ENCODE results near the gene ISCA1. TPM values are rescaled to one million over a fixed set of nuclear protein-coding genes. Genes with fewer than 3 reads are reported as not detected.
"Not testable (repeated sequence)": the region's sequence is repeated elsewhere in the genome, so short reads cannot be mapped to it uniquely, and the experiment has no call there.

Gene ISCA1
- 19.2 TPM for polyA plus RNA-seq (2012; ENCODE audit: insufficient read depth, insufficient read length)

GRCh38 chr9:86282077-86282978 lies at the start of gene ISCA1:
TSS of gene ISCA1 (minus strand) at chr9:86282538. CDS start at chr9:86282458, 80 bp downstream.
- peak; percentile 83 for DNase-seq (ENCODE audit: low read depth, low spot score)
- peak within 1 kb of the TSS; percentile 91 for H3K4me3 ChIP-seq (ENCODE audit: low read length)

- no peak overlapping the region for H3K4me3 ChIP-seq (ENCODE audit: low read length)
- no peak for DNase-seq (ENCODE audit: low read depth, low spot score)
These were observed 47.8 kb upstream of the ISCA1 start for GRCh38 chr9:86330186-86330585.

- no peak for DNase-seq (ENCODE audit: low read depth, low spot score)
- H3K4me3 ChIP-seq (ENCODE audit: low read length), result no peak overlapping the region
These were observed 47.3 kb upstream of the ISCA1 start for GRCh38 chr9:86329649-86330048.

GRCh38 chr9:86328156-86328555 lies 45.8 kb upstream of the ISCA1 start:
- no peak overlapping the region for H3K4me3 ChIP-seq (ENCODE audit: low read length)
- DNase-seq (ENCODE audit: low read depth, low spot score), result no peak

GRCh38 chr9:86326536-86326935 lies 44.2 kb upstream of the ISCA1 start:
- H3K4me3 ChIP-seq (ENCODE audit: low read length), result no peak overlapping the region
- DNase-seq (ENCODE audit: low read depth, low spot score), result no peak

- no peak overlapping the region for H3K4me3 ChIP-seq (ENCODE audit: low read length)
- no peak for DNase-seq (ENCODE audit: low read depth, low spot score)
These were observed 42.6 kb upstream of the ISCA1 start for GRCh38 chr9:86324901-86325300.

- no peak overlapping the region for H3K4me3 ChIP-seq (ENCODE audit: low read length)
- no peak for DNase-seq (ENCODE audit: low read depth, low spot score)
These were observed 42.0 kb upstream of the ISCA1 start for GRCh38 chr9:86324308-86324707.

- no peak for DNase-seq (ENCODE audit: low read depth, low spot score)
- H3K4me3 ChIP-seq (ENCODE audit: low read length), result no peak overlapping the region
These were observed 40.8 kb upstream of the ISCA1 start for GRCh38 chr9:86322973-86323644.

- no peak overlapping the region for H3K4me3 ChIP-seq (ENCODE audit: low read length)
- no peak for DNase-seq (ENCODE audit: low read depth, low spot score)
These were observed 39.0 kb upstream of the ISCA1 start for GRCh38 chr9:86321373-86321772.

GRCh38 chr9:86318187-86318586 lies 35.8 kb upstream of the ISCA1 start:
- no peak overlapping the region for H3K4me3 ChIP-seq (ENCODE audit: low read length)
- no peak for DNase-seq (ENCODE audit: low read depth, low spot score)

GRCh38 chr9:86315078-86315477 lies 32.7 kb upstream of the ISCA1 start:
- no peak for DNase-seq (ENCODE audit: low read depth, low spot score)
- no peak overlapping the region for H3K4me3 ChIP-seq (ENCODE audit: low read length)

GRCh38 chr9:86312959-86313358 lies 30.6 kb upstream of the ISCA1 start:
- not testable (repeated sequence) for H3K4me3 ChIP-seq (ENCODE audit: low read length); DNase-seq (ENCODE audit: low read depth, low spot score)

GRCh38 chr9:86308687-86309086 lies 26.3 kb upstream of the ISCA1 start:
- H3K4me3 ChIP-seq (ENCODE audit: low read length), result no peak overlapping the region
- no peak for DNase-seq (ENCODE audit: low read depth, low spot score)

GRCh38 chr9:86304236-86304730 lies 21.9 kb upstream of the ISCA1 start:
- no peak for DNase-seq (ENCODE audit: low read depth, low spot score)

GRCh38 chr9:86303316-86303975 lies 21.1 kb upstream of the ISCA1 start:
- no peak overlapping the region for H3K4me3 ChIP-seq (ENCODE audit: low read length)
- peak; percentile 62 for DNase-seq (ENCODE audit: low read depth, low spot score)

More at GRCh38 chr9:86304236-86304730, 21.9 kb upstream of the ISCA1 start:
- no peak overlapping the region for H3K4me3 ChIP-seq (ENCODE audit: low read length)

- no peak overlapping the region for H3K4me3 ChIP-seq (ENCODE audit: low read length)
- DNase-seq (ENCODE audit: low read depth, low spot score), result no peak
These were observed 19.3 kb upstream of the ISCA1 start for GRCh38 chr9:86301686-86302085.

- DNase-seq (ENCODE audit: low read depth, low spot score), result no peak
- no peak overlapping the region for H3K4me3 ChIP-seq (ENCODE audit: low read length)
These were observed 18.4 kb upstream of the ISCA1 start for GRCh38 chr9:86300701-86301100.

- DNase-seq (ENCODE audit: low read depth, low spot score), result no peak
- no peak overlapping the region for H3K4me3 ChIP-seq (ENCODE audit: low read length)
These were observed 16.5 kb upstream of the ISCA1 start for GRCh38 chr9:86298873-86299272.

GRCh38 chr9:86290341-86290740 lies 8.0 kb upstream of the ISCA1 start:
- DNase-seq (ENCODE audit: low read depth, low spot score), result not testable (repeated sequence)

More at GRCh38 chr9:86290341-86290740, 8.0 kb upstream of the ISCA1 start:
- not testable (repeated sequence) for H3K4me3 ChIP-seq (ENCODE audit: low read length)
